Tibial nerve (tissue), 4 donors: ENCODE data around the gene GCNT2. TPM values are rescaled to one million over a fixed set of nuclear protein-coding genes. Genes with fewer than 3 reads are reported as not detected.
A peak's percentile ranks its signal among the peaks of the same experiment; 100 is the strongest.

Source experiments
- DNase-seq, 2 donors: peaks; one replicate each; pipeline ENCODE4 v3.0.0-alpha.2; 2019; ENCODE audit warnings: low spot score in 2 of 2
- H3K27ac ChIP-seq, 4 donors: fragments of 200-600 bp; sonication (generic) in 3 of 4; one replicate each; pipeline ENCODE4 v1.5.1; 2017 to 2019; ENCODE audit warnings: mild to moderate bottlenecking in 1 of 4
- H3K27me3 ChIP-seq, 2 donors: fragments of 200-600 bp; sonication (generic) in 1 of 2; one replicate each; pipeline versions ENCODE4 v1.5.1 to v1.6.0; 2017 to 2019
- H3K36me3 ChIP-seq, 3 donors: fragments of 200-600 bp; sonication (generic); one replicate each; pipeline ENCODE4 v1.5.1; 2018 to 2019
- H3K4me1 ChIP-seq, 4 donors: fragments of 200-600 bp; sonication (generic) in 3 of 4; one replicate each; pipeline ENCODE4 v1.5.1; 2017 to 2019
- H3K4me3 ChIP-seq, 4 donors: fragments of 200-600 bp; sonication (generic) in 3 of 4; one replicate each; pipeline ENCODE4 v1.5.1; 2017 to 2019; ENCODE audit warnings: mild to moderate bottlenecking in 1 of 4, moderate library complexity in 1 of 4
- H3K9me3 ChIP-seq, 4 donors: fragments of 200-600 bp; sonication (generic) in 3 of 4; one replicate each; pipeline ENCODE4 v1.5.1; 2017 to 2019
- EP300 ChIP-seq, 2 donors: sonication (generic); formaldehyde crosslinking; IDR thresholded peaks; one replicate each; pipeline ENCODE4 v1.6.1; 2017; ENCODE audit warnings: antibody characterized with exemption in 2 of 2, mild to moderate bottlenecking in 1 of 2
- POLR2A ChIP-seq, 2 donors: fragments of 450-650 bp; IDR thresholded peaks; one replicate each; pipeline ENCODE4 v1.6.1; 2017; ENCODE audit warnings: antibody characterized with exemption in 2 of 2, mild to moderate bottlenecking in 2 of 2, moderate library complexity in 2 of 2
- WGBS, 2 donors: methylation state at CpG; one replicate each; pipeline ENCODE4 v1.1.5; 2018; 5-methylcytosine and 5-hydroxymethylcytosine counted together
- total RNA-seq, 4 donors: library from RNA; depleted of rRNA; stranded (reverse); fragments of >200 nt; gene quantifications; one replicate each; pipeline ENCODE4 v1.1.0, GENCODE V29; 2016
- TF ChIP-seq, protein P1 (sequence below), 5 experiments: fragments of 200-600 bp in 3 of 5; fragments of 450-650 bp in 2 of 5; sonication (generic) in 3 of 5; IDR thresholded peaks; one replicate each; pipeline ENCODE4 v1.5.1; 2016 to 2019; ENCODE audit warnings: antibody characterized with exemption in 5 of 5, mild to moderate bottlenecking in 3 of 5, moderate library complexity in 2 of 5

The GCNT2 gene
- total RNA-seq, 4 donors from 2014 or later, result 0.78 to 3.5 (median 2.5) TPM

DNA sequence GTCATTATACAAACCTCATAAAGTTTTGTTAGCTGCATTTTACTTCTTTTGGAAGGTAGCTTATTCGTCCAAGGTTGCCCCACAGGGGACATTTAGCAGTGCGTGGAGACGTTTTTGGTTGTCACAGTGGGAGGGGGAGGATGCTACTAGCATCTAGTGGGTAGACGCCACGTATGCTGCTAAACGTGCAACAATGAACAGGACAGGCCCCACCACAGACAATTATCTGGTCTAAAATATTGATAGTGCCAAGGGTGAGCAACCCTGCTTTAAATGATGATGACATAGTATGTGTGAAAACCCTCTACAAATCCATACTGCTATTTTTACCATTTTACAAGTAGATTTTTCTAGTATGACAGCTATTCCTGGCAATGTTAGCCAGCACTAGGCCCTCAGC lies 13.9 kb upstream of the GCNT2 start:
- no peak for DNase-seq
- 62 to 66% methylated on average over 6 of the region's 6 CpGs for WGBS, 2 donors

DNA sequence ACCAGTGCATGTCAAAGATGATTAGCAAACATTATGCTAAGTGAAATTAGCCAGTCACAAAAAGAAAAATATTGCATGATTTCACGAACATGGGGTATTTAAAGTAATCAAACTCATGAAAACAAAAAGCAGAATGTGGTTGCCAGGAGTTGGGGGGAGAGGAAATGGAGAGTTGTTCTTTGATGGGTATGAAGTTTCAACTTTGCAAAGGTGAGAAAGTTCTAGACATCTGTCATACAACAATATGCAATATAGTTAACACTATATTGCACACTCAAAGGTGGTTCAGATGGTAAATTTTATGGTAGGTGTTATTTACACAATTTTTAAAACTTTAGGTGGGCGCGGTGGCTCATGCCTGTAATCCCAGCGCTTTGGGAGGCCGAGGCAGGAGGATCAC lies 13.4 kb upstream of the GCNT2 start:
- Histone ChIP-seq H3K27ac (no peak overlapping the region), H3K27me3 (no peaks in the 10 kb centered on the region)
- TF ChIP-seq, protein P1, sequence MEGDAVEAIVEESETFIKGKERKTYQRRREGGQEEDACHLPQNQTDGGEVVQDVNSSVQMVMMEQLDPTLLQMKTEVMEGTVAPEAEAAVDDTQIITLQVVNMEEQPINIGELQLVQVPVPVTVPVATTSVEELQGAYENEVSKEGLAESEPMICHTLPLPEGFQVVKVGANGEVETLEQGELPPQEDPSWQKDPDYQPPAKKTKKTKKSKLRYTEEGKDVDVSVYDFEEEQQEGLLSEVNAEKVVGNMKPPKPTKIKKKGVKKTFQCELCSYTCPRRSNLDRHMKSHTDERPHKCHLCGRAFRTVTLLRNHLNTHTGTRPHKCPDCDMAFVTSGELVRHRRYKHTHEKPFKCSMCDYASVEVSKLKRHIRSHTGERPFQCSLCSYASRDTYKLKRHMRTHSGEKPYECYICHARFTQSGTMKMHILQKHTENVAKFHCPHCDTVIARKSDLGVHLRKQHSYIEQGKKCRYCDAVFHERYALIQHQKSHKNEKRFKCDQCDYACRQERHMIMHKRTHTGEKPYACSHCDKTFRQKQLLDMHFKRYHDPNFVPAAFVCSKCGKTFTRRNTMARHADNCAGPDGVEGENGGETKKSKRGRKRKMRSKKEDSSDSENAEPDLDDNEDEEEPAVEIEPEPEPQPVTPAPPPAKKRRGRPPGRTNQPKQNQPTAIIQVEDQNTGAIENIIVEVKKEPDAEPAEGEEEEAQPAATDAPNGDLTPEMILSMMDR (IDR thresholded peaks at IDR 0.05), result no peak
- TF ChIP-seq POLR2A (IDR thresholded peaks at IDR 0.05), result no peak
- no peak for TF ChIP-seq EP300 (IDR thresholded peaks at IDR 0.05)

More for the DNA sequence above, 13.9 kb upstream of the GCNT2 start:
- no peaks in the 10 kb centered on the region for H3K27me3 ChIP-seq
- H3K9me3 ChIP-seq, result no peaks in the 10 kb centered on the region
- no peak overlapping the region for H3K27ac ChIP-seq
- no peaks in the 10 kb centered on the region for H3K36me3 ChIP-seq
- H3K4me3 ChIP-seq, result no peak overlapping the region
- no peak for TF ChIP-seq POLR2A (IDR thresholded peaks at IDR 0.05)
- TF ChIP-seq EP300 (IDR thresholded peaks at IDR 0.05), result no peak
- TF ChIP-seq, protein P1 (IDR thresholded peaks at IDR 0.05), result no peak
- no peaks in the 10 kb centered on the region for H3K4me1 ChIP-seq

GRCh38 chr6:10510592-10511367 lies 10.4 kb upstream of the GCNT2 start:
- no peaks in the 10 kb centered on the region for H3K9me3 ChIP-seq
- no peaks in the 10 kb centered on the region for H3K4me1 ChIP-seq
- TF ChIP-seq, protein P1 (IDR thresholded peaks at IDR 0.05), result peak; percentile 13 to 53 (median 43)
- TF ChIP-seq EP300 (IDR thresholded peaks at IDR 0.05) (no peak), POLR2A (IDR thresholded peaks at IDR 0.05) (no peak)
- no peaks in the 10 kb centered on the region for H3K27me3 ChIP-seq
- no peak overlapping the region for H3K27ac ChIP-seq
- no peaks in the 10 kb centered on the region for H3K36me3 ChIP-seq
- 53 to 56% methylated on average over 17 of the region's 17 CpGs for WGBS, 2 donors
- no peak for DNase-seq
- H3K4me3 ChIP-seq, result no peak overlapping the region

More for the DNA sequence above, 13.4 kb upstream of the GCNT2 start:
- DNase-seq, result no peak
- H3K4me1 ChIP-seq, result no peaks in the 10 kb centered on the region
- no peaks in the 10 kb centered on the region for H3K36me3 ChIP-seq
- WGBS, 2 donors, result 89 to 91% methylated on average over 5 of the region's 5 CpGs
- H3K9me3 ChIP-seq, result no peaks in the 10 kb centered on the region
- no peak overlapping the region for H3K4me3 ChIP-seq

DNA sequence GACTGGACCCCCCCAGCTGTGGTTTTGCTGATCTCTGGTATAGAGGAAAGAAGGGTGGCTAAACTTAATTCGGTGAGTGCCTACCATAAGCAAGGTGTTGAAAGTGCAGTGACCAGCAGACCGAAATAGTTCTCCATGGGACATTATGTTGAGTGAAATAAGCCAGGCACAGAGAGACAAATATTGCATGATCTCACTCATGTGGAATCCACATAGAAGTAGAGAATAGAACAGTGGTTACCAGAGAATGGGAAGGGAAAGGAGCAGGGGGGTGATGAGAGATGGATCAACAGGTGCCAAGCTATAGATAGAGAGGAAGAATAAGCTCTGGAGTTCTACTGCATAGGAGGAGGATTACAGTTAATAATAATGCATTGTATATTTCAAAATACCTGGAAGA lies 9.7 kb upstream of the GCNT2 start:
- Histone ChIP-seq H3K4me3 (no peak overlapping the region), H3K27ac (no peak overlapping the region)

DNA sequence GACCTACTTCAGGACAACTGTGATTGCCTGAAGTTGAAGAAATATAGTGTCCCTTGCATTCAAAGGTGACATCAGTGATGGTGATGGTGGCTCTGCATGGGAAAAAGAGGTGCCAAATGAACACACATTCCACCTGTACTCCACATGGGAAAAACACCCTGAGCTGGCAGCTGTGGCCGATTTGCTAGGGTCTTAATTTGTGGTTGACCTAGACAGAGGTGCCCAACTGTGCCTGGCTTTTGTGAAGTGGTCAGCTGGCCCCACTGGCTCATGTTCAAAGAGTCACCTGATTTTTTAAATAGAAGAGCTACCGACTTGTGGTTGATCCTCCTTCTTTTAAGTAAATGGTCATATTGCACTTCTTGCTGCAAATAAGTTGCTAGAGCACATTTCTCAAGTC lies 7.6 kb upstream of the GCNT2 start:
- Histone ChIP-seq H3K4me3 (no peak overlapping the region), H3K36me3 (no peaks in the 10 kb centered on the region), H3K9me3 (no peaks in the 10 kb centered on the region), H3K4me1 (no peaks in the 10 kb centered on the region), H3K27ac (no peak overlapping the region), H3K27me3 (no peaks in the 10 kb centered on the region)
- TF ChIP-seq EP300 (IDR thresholded peaks at IDR 0.05), result no peak
- TF ChIP-seq, protein P1 (IDR thresholded peaks at IDR 0.05), result no peak
- TF ChIP-seq POLR2A (IDR thresholded peaks at IDR 0.05), result no peak
- 63 to 72% methylated on average over 2 of the region's 2 CpGs for WGBS, 2 donors
- DNase-seq, result no peak

More for the DNA sequence above, 9.7 kb upstream of the GCNT2 start:
- no peaks in the 10 kb centered on the region for H3K4me1 ChIP-seq
- H3K36me3 ChIP-seq, result no peaks in the 10 kb centered on the region
- TF ChIP-seq EP300 (IDR thresholded peaks at IDR 0.05), result no peak
- TF ChIP-seq, protein P1 (IDR thresholded peaks at IDR 0.05), result no peak
- no peak for TF ChIP-seq POLR2A (IDR thresholded peaks at IDR 0.05)
- H3K9me3 ChIP-seq, result no peaks in the 10 kb centered on the region
- H3K27me3 ChIP-seq, result no peaks in the 10 kb centered on the region
- WGBS, 2 donors, result 46 to 53% methylated on average over 2 of the region's 2 CpGs
- no peak for DNase-seq
